Stimulated activated CD4-positive, alpha-beta T cell treated with anti-CD3 and anti-CD28 coated beads, Interleukin-4, amount 100 ng/mL, for 4 hours (primary cell): ENCODE data around the gene AGL.
"Not testable (repeated sequence)": the region's sequence is repeated elsewhere in the genome, so short reads cannot be mapped to it uniquely, and the experiment has no call there.

Source experiments
- DNase-seq, 2 experiments: peaks; one replicate each; pipeline ENCODE4 v3.0.0-alpha.2; 2020

AGL gene

GRCh38 chr1:99950486-99950885 lies 100.3 kb downstream of the AGL start:
- no peak for DNase-seq

- DNase-seq, result no peak
Measured at GRCh38 chr1:99952522-99952921, 102.4 kb downstream of the AGL start.

- no peak for DNase-seq
Measured at GRCh38 chr1:99955375-99955774, 105.2 kb downstream of the AGL start.

- DNase-seq, result no peak
Measured at GRCh38 chr1:99956755-99957154, 106.6 kb downstream of the AGL start.

GRCh38 chr1:99957818-99958217 lies 107.7 kb downstream of the AGL start:
- no peak for DNase-seq

- not testable (repeated sequence) for DNase-seq
Measured at GRCh38 chr1:99959189-99959705, 109.1 kb downstream of the AGL start.

- not testable (repeated sequence) for DNase-seq
Measured at GRCh38 chr1:99960260-99960659, 110.1 kb downstream of the AGL start.

GRCh38 chr1:99963041-99963795 lies 113.1 kb downstream of the AGL start:
- DNase-seq, result no peak

GRCh38 chr1:99964806-99965205 lies 114.6 kb downstream of the AGL start:
- DNase-seq, result no peak

GRCh38 chr1:99965646-99966375 lies 115.7 kb downstream of the AGL start:
- DNase-seq, result no peak

- DNase-seq, result no peak
Measured at GRCh38 chr1:99968214-99968613, 118.1 kb downstream of the AGL start.

GRCh38 chr1:99969260-99969728 lies 119.1 kb downstream of the AGL start:
- DNase-seq, result peak in 1 of 2 experiments; percentile 1

GRCh38 chr1:99969729-99970621 lies 119.8 kb downstream of the AGL start, which contains the start of gene SLC35A3:
Gene SLC35A3 (plus strand): TSS chr1:99969996. CDS start chr1:99993555, 23,559 bp downstream.
- DNase-seq, result peak; percentile 68 to 78

GRCh38 chr1:99970713-99971255 lies 120.6 kb downstream of the AGL start:
- DNase-seq, result no peak

GRCh38 chr1:99972066-99972465 lies 121.9 kb downstream of the AGL start:
- DNase-seq, result not testable (repeated sequence)
